ENCODE results near the gene ZNF71.
"Not testable (repeated sequence)": the region's sequence is repeated elsewhere in the genome, so short reads cannot be mapped to it uniquely, and the experiment has no call there.

ZNF71 gene

GRCh38 chr19:56625708-56626107, 30.6 kb downstream of the ZNF71 start:
- no peak for DNase-seq

- DNase-seq = no peak
These were observed 37.9 kb downstream of the ZNF71 start for GRCh38 chr19:56633021-56633420.

GRCh38 chr19:56637976-56638555, 43.0 kb downstream of the ZNF71 start:
- DNase-seq = peak; percentile 93

GRCh38 chr19:56639217-56639616, 44.1 kb downstream of the ZNF71 start:
- peak; percentile 5 for DNase-seq

GRCh38 chr19:56642711-56643459, 47.8 kb downstream of the ZNF71 start, which contains the start of gene SMIM17:
Gene SMIM17 (plus strand): TSS chr19:56643159. CDS start chr19:56645668, 2,509 bp downstream.
- no peak for DNase-seq

GRCh38 chr19:56643460-56643955, 48.4 kb downstream of the ZNF71 start:
- DNase-seq = no peak

- no peak for DNase-seq
These were observed 59.0 kb downstream of the ZNF71 start for GRCh38 chr19:56654151-56654550.

- no peak for DNase-seq
These were observed 65.4 kb downstream of the ZNF71 start for GRCh38 chr19:56660381-56661107.

- no peak for DNase-seq
These were observed 66.1 kb downstream of the ZNF71 start for GRCh38 chr19:56661248-56661647.

- no peak for DNase-seq
These were observed 68.9 kb downstream of the ZNF71 start for GRCh38 chr19:56663931-56664500.

GRCh38 chr19:56664511-56664910, 69.4 kb downstream of the ZNF71 start:
- DNase-seq = no peak

- no peak for DNase-seq
These were observed 72.3 kb downstream of the ZNF71 start for GRCh38 chr19:56667311-56667870.

GRCh38 chr19:56668676-56669075, 73.6 kb downstream of the ZNF71 start:
- DNase-seq = no peak

GRCh38 chr19:56670401-56670960, 75.4 kb downstream of the ZNF71 start:
- no peak for DNase-seq

- no peak for DNase-seq
These were observed 76.0 kb downstream of the ZNF71 start for GRCh38 chr19:56670961-56671612.

- DNase-seq = peak; percentile 93
These were observed 76.5 kb downstream of the ZNF71 start, which contains the start of gene ZNF835 for GRCh38 chr19:56671613-56671994. Gene ZNF835 (minus strand): TSS chr19:56671757. CDS start chr19:56665198, 6,559 bp downstream.

- DNase-seq = not testable (repeated sequence)
These were observed 77.5 kb downstream of the ZNF71 start for GRCh38 chr19:56672610-56673009.

Measured in KG1 (cell line).